ENCODE results near the gene WNT7A. TPM values are rescaled to one million over a fixed set of nuclear protein-coding genes. Genes with fewer than 3 reads are reported as not detected.

The WNT7A gene
- total RNA-seq, 1 donor from 2014 or later = not detected

GRCh38 chr3:13835246-13835645 lies 44.6 kb downstream of the WNT7A start:
- Mint-ChIP-seq H3K36me3 (ENCODE audit: low read depth, unreplicated experiment) (no peaks in the 10 kb centered on the region), H3K9me3 (ENCODE audit: unreplicated experiment) (no peaks in the 10 kb centered on the region), H3K4me1 (ENCODE audit: unreplicated experiment) (peaks cover 7% of the 10 kb centered on the region), H3K27me3 (ENCODE audit: unreplicated experiment) (peaks cover 18% of the 10 kb centered on the region), H3K27ac (ENCODE audit: unreplicated experiment) (no peak overlapping the region), H3K4me3 (ENCODE audit: unreplicated experiment) (no peak overlapping the region)
- TF ChIP-seq CTCF (IDR thresholded peaks at IDR 0.05; ENCODE audit: unreplicated experiment) = no peak
- no peak for DNase-seq (ENCODE audit: low spot score)

GRCh38 chr3:13834258-13835035 lies 45.4 kb downstream of the WNT7A start:
- no peak for TF ChIP-seq CTCF (IDR thresholded peaks at IDR 0.05; ENCODE audit: unreplicated experiment)
- Mint-ChIP-seq H3K4me1 (ENCODE audit: unreplicated experiment) (peaks cover 7% of the 10 kb centered on the region), H3K27me3 (ENCODE audit: unreplicated experiment) (peaks cover 19% of the 10 kb centered on the region), H3K36me3 (ENCODE audit: low read depth, unreplicated experiment) (no peaks in the 10 kb centered on the region), H3K9me3 (ENCODE audit: unreplicated experiment) (no peaks in the 10 kb centered on the region), H3K4me3 (ENCODE audit: unreplicated experiment) (no peak overlapping the region), H3K27ac (ENCODE audit: unreplicated experiment) (peak overlapping the region; percentile 2)
- DNase-seq (ENCODE audit: low spot score) = no peak

GRCh38 chr3:13833506-13834257 lies 46.2 kb downstream of the WNT7A start:
- TF ChIP-seq CTCF (IDR thresholded peaks at IDR 0.05; ENCODE audit: unreplicated experiment) = no peak
- no peak overlapping the region for H3K4me3 Mint-ChIP-seq (ENCODE audit: unreplicated experiment)

GRCh38 chr3:13832130-13832529 lies 47.7 kb downstream of the WNT7A start:
- Mint-ChIP-seq H3K4me3 (ENCODE audit: unreplicated experiment) (no peak overlapping the region), H3K4me1 (ENCODE audit: unreplicated experiment) (peaks cover 7% of the 10 kb centered on the region), H3K27ac (ENCODE audit: unreplicated experiment) (no peak overlapping the region), H3K27me3 (ENCODE audit: unreplicated experiment) (peaks cover 22% of the 10 kb centered on the region), H3K9me3 (ENCODE audit: unreplicated experiment) (no peaks in the 10 kb centered on the region), H3K36me3 (ENCODE audit: low read depth, unreplicated experiment) (no peaks in the 10 kb centered on the region)
- TF ChIP-seq CTCF (IDR thresholded peaks at IDR 0.05; ENCODE audit: unreplicated experiment) = no peak
- no peak for DNase-seq (ENCODE audit: low spot score)

More at GRCh38 chr3:13833506-13834257, 46.2 kb downstream of the WNT7A start:
- DNase-seq (ENCODE audit: low spot score) = no peak
- Mint-ChIP-seq H3K9me3 (ENCODE audit: unreplicated experiment) (no peaks in the 10 kb centered on the region), H3K4me1 (ENCODE audit: unreplicated experiment) (peaks cover 7% of the 10 kb centered on the region), H3K27ac (ENCODE audit: unreplicated experiment) (no peak overlapping the region), H3K36me3 (ENCODE audit: low read depth, unreplicated experiment) (no peaks in the 10 kb centered on the region), H3K27me3 (ENCODE audit: unreplicated experiment) (peaks cover 22% of the 10 kb centered on the region)

All from endothelial cell (in vitro differentiated cells).